SK-N-SH (cell line): ENCODE data around the gene ABCC2. TPM values are rescaled to one million over a fixed set of nuclear protein-coding genes. Genes with fewer than 3 reads are reported as not detected.

Experiments used
- CTCF ChIA-PET: fragments of 300-600, 350-600 bp; formaldehyde crosslinking; extraction: SDS; loops from one replicate; lab custom pipeline; 2021; lab: Yijun Ruan, JAX
- POLR2A ChIA-PET: fragments of 350-600 bp; sonication (Branson Sonifier 250); formaldehyde crosslinking; extraction: SDS; loops from one replicate; lab custom pipeline; 2020; ENCODE audit warnings: antibody characterized with exemption, inconsistent platforms; lab: Yijun Ruan, JAX
- DNase-seq: peaks from one replicate; pipeline ENCODE4 v3.0.0; 2012
- H2AFZ ChIP-seq: fragments of 200-600 bp; sonication (generic); 2 replicates; pipeline ENCODE4 v1.8.1; 2016; ENCODE audit warnings: antibody characterized with exemption, mild to moderate bottlenecking, low read depth
- H3F3A ChIP-seq: fragments of 200-600 bp; sonication (generic); replicated peaks from 2 replicates; pipeline ENCODE3; 2016; ENCODE audit warnings: antibody characterized with exemption, mild to moderate bottlenecking; ENCODE audit not compliant: insufficient read depth
- H3K27ac ChIP-seq, 2 experiments: fragments of 200-500 bp in 1 of 2; fragments of 200-600 bp in 1 of 2; sonication (Bioruptor generic) in 1 of 2; sonication (generic), shearing (Covaris generic) in 1 of 2; 2 replicates each; pipeline versions ENCODE4 v1.5.1 to v1.6.1; 2014 to 2016; ENCODE audit warnings: low read depth in 2 of 2, inconsistent platforms in 1 of 2, low read length in 1 of 2, mild to moderate bottlenecking in 1 of 2, mixed read lengths in 1 of 2
- H3K27me3 ChIP-seq: fragments of 200-600 bp; sonication (generic), shearing (Covaris generic); 2 replicates; pipeline ENCODE4 v1.6.1; 2016; ENCODE audit warnings: mixed run types; ENCODE audit not compliant: insufficient read depth
- H3K36me3 ChIP-seq, 2 experiments: fragments of 200-500 bp in 1 of 2; fragments of 200-600 bp in 1 of 2; sonication (Bioruptor generic) in 1 of 2; sonication (generic) in 1 of 2; replicated peaks in 1 of 2; 2 replicates each; pipeline versions ENCODE3 to v1.5.1; 2014 to 2016; ENCODE audit warnings: low read length in 1 of 2, mild to moderate bottlenecking in 1 of 2; ENCODE audit not compliant: insufficient read depth in 2 of 2, control insufficient read depth in 1 of 2
- H3K4me1 ChIP-seq, 2 experiments: fragments of 200-500 bp in 1 of 2; fragments of 200-600 bp in 1 of 2; sonication (Bioruptor generic) in 1 of 2; sonication (generic), shearing (Covaris generic) in 1 of 2; 2 replicates each; pipeline versions ENCODE4 v1.5.1 to v1.6.1; 2014 to 2016; ENCODE audit warnings: low read depth in 1 of 2, low read length in 1 of 2, mixed run types in 1 of 2; ENCODE audit not compliant: insufficient read depth in 2 of 2, control insufficient read depth in 1 of 2
- H3K4me2 ChIP-seq: fragments of 200-600 bp; sonication (generic), shearing (Covaris generic); 2 replicates; pipeline ENCODE4 v1.6.1; 2017; ENCODE audit warnings: mixed run types
- H3K4me3 ChIP-seq, 2 experiments: fragments of 200-500 bp in 1 of 2; fragments of 200-600 bp in 1 of 2; sonication (Bioruptor generic) in 1 of 2; sonication (generic), shearing (Covaris generic) in 1 of 2; 2 replicates each; pipeline versions ENCODE4 v1.5.1 to v1.8.1; 2014 to 2016; ENCODE audit warnings: low read depth in 2 of 2, inconsistent platforms in 1 of 2, low read length in 1 of 2, mild to moderate bottlenecking in 1 of 2, mixed read lengths in 1 of 2, moderate library complexity in 1 of 2
- H3K79me2 ChIP-seq: fragments of 200-600 bp; sonication (generic); 2 replicates; pipeline ENCODE4 v1.8.1; 2017; ENCODE audit warnings: mild to moderate bottlenecking; ENCODE audit not compliant: insufficient read depth
- H3K9ac ChIP-seq: fragments of 200-600 bp; sonication (generic); 2 replicates; pipeline ENCODE4 v1.6.1; 2017; ENCODE audit warnings: mixed run types
- H3K9me2 ChIP-seq: fragments of 200-600 bp; sonication (generic); 2 replicates; pipeline ENCODE4 v1.6.1; 2017; ENCODE audit warnings: mixed run types
- H3K9me3 ChIP-seq: fragments of 200-600 bp; sonication (generic); 2 replicates; pipeline ENCODE4 v1.6.1; 2017; ENCODE audit warnings: mixed run types, mild to moderate bottlenecking, moderate library complexity
- H4K20me1 ChIP-seq: fragments of 200-600 bp; sonication (generic); 2 replicates; pipeline ENCODE4 v1.6.1; 2017; ENCODE audit warnings: mild to moderate bottlenecking, mixed run types; ENCODE audit not compliant: insufficient read depth
- CHD2 ChIP-seq: fragments of 150-350 bp; IDR thresholded peaks from 2 replicates; pipeline ENCODE4 v1.6.1; 2018; ENCODE audit warnings: low read length; ENCODE audit not compliant: partially characterized antibody
- EZH2phosphoT487 ChIP-seq: fragments of 200-600 bp; sonication (generic); IDR thresholded peaks from 2 replicates; pipeline ENCODE4 v1.6.1; 2017; ENCODE audit warnings: low read depth, mixed run types, mild to moderate bottlenecking, antibody characterized with exemption, moderate library complexity, borderline replicate concordance
- FOSL2 ChIP-seq: IDR thresholded peaks from 2 replicates; pipeline ENCODE4 v1.4.0; 2012; ENCODE audit warnings: low read depth, mild to moderate bottlenecking, moderate library complexity, borderline replicate concordance
- FOXM1 ChIP-seq: IDR thresholded peaks from 2 replicates; pipeline ENCODE4 v1.4.0; 2012; ENCODE audit warnings: low read depth, mild to moderate bottlenecking
- GABPA ChIP-seq: IDR thresholded peaks from 2 replicates; pipeline ENCODE4 v1.4.0; 2012; ENCODE audit warnings: low read depth, mild to moderate bottlenecking
- IRF3 ChIP-seq: fragments of 150-350 bp; IDR thresholded peaks from 2 replicates; pipeline ENCODE4 v1.6.1; 2016; ENCODE audit warnings: mild to moderate bottlenecking, low read depth, low read length
- MAX ChIP-seq: IDR thresholded peaks from 2 replicates; pipeline ENCODE4 v1.4.0; 2012; ENCODE audit warnings: low read depth
- MEF2A ChIP-seq: IDR thresholded peaks from 2 replicates; pipeline ENCODE4 v1.4.0; 2012; ENCODE audit warnings: low read depth, borderline replicate concordance
- MXI1 ChIP-seq: IDR thresholded peaks from 2 replicates; pipeline ENCODE4 v1.6.1; 2012; ENCODE audit warnings: mild to moderate bottlenecking, low read depth, low read length, improper control_type of control experiment
- NRF1 ChIP-seq: IDR thresholded peaks from 2 replicates; pipeline ENCODE4 v1.6.1; 2012; ENCODE audit warnings: low read depth, mild to moderate bottlenecking, low read length
- POLR2AphosphoS5 ChIP-seq: IDR thresholded peaks from 2 replicates; pipeline ENCODE4 v1.6.1; 2012; ENCODE audit warnings: low read depth, low read length
- SIN3A ChIP-seq: IDR thresholded peaks from 2 replicates; pipeline ENCODE4 v1.6.1; 2012; ENCODE audit warnings: low read depth, mild to moderate bottlenecking, low read length, moderate library complexity, borderline replicate concordance
- SMC3 ChIP-seq: IDR thresholded peaks from 2 replicates; pipeline ENCODE4 v1.6.1; 2012; ENCODE audit warnings: low read depth, low read length, improper control_type of control experiment
- TAF1 ChIP-seq: IDR thresholded peaks from 2 replicates; pipeline ENCODE4 v1.6.1; 2012; ENCODE audit warnings: low read depth, mild to moderate bottlenecking, low read length, moderate library complexity, borderline replicate concordance
- TCF12 ChIP-seq: IDR thresholded peaks from 2 replicates; pipeline ENCODE4 v1.4.0; 2012
- USF1 ChIP-seq: IDR thresholded peaks from 2 replicates; pipeline ENCODE4 v1.4.0; 2012; ENCODE audit warnings: low read depth, borderline replicate concordance
- YY1 ChIP-seq: IDR thresholded peaks from 2 replicates; pipeline ENCODE4 v1.4.0; 2012; ENCODE audit warnings: low read depth, mild to moderate bottlenecking
- WGBS: methylation state at CpG from one replicate; pipeline ENCODE4 v1.1.6; 2017; ENCODE audit warnings: low lambda C conversion rate; 5-methylcytosine and 5-hydroxymethylcytosine counted together
- polyA plus RNA-seq, 3 experiments: library from polyadenylated mRNA; depleted of rRNA; stranded (reverse); fragments of >200 nt; gene quantifications; 2 replicates each; pipeline ENCODE4 v1.2.3, GENCODE V29; 2012
- TF ChIP-seq, protein P1 (sequence below): IDR thresholded peaks from 2 replicates; pipeline ENCODE4 v1.6.1; 2012; ENCODE audit warnings: mild to moderate bottlenecking, low read depth, low read length, moderate library complexity
- TF ChIP-seq, protein P2 (sequence below): IDR thresholded peaks from 2 replicates; pipeline ENCODE4; 2012

Gene ABCC2
- polyA plus RNA-seq, 1 of the 3 experiments (the other 2 are of a cell fraction) = 0.48 TPM

DNA sequence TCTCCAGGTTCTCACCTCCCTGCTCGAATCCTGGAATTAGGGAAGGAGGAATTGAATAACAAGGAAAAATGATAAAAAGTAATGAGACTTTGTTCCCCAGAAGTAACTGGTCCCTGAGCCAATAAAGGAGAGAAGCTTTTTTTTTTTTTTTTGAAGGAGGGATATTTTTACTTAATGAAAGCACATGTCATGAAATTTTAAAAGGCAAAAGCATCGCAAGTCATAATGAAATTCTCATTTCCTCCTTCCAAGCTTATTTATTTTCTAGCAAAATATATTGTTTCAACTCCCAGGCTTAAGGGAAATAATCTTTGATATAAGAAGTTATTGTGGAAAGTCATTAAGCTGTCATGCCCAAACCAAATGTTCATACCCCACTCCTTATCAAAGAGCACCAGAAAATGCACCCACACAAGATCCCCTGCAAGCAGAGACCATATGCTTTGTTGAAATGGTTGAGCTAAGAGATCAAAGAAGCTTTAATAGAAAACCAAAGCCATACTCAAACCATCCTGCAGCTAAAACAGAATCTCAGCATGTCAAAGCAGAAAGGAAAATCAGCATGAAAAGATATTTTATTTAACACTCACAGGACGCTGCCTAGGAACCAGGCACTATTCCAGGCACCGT, 16.7 kb upstream of the ABCC2 start:
- Histone ChIP-seq H2AFZ (no peak overlapping the region), H3K9me2 (no peaks in the 10 kb centered on the region), H3K27ac (no peak overlapping the region), H3F3A (peaks cover 8% of the 10 kb centered on the region), H3K36me3 (peaks cover 0 to 7% of the 10 kb centered on the region in 2 experiments), H3K9me3 (no peaks in the 10 kb centered on the region), H3K9ac (no peak overlapping the region), H3K79me2 (no peaks in the 10 kb centered on the region), H3K27me3 (no peaks in the 10 kb centered on the region), H3K4me3 (no peak overlapping the region), H3K4me2 (no peak overlapping the region), H4K20me1 (no peaks in the 10 kb centered on the region), H3K4me1 (no peaks in the 10 kb centered on the region)
- TF ChIP-seq TCF12 (no peak), SMC3 (no peak), IRF3 (no peak), YY1 (no peak), FOXM1 (no peak), GABPA (no peak), TAF1 (no peak), SIN3A (no peak), EZH2phosphoT487 (no peak), NRF1 (no peak), CHD2 (no peak), USF1 (no peak), MXI1 (no peak), MAX (no peak), POLR2AphosphoS5 (no peak), FOSL2 (no peak), MEF2A (no peak)
- TF ChIP-seq, protein P1, sequence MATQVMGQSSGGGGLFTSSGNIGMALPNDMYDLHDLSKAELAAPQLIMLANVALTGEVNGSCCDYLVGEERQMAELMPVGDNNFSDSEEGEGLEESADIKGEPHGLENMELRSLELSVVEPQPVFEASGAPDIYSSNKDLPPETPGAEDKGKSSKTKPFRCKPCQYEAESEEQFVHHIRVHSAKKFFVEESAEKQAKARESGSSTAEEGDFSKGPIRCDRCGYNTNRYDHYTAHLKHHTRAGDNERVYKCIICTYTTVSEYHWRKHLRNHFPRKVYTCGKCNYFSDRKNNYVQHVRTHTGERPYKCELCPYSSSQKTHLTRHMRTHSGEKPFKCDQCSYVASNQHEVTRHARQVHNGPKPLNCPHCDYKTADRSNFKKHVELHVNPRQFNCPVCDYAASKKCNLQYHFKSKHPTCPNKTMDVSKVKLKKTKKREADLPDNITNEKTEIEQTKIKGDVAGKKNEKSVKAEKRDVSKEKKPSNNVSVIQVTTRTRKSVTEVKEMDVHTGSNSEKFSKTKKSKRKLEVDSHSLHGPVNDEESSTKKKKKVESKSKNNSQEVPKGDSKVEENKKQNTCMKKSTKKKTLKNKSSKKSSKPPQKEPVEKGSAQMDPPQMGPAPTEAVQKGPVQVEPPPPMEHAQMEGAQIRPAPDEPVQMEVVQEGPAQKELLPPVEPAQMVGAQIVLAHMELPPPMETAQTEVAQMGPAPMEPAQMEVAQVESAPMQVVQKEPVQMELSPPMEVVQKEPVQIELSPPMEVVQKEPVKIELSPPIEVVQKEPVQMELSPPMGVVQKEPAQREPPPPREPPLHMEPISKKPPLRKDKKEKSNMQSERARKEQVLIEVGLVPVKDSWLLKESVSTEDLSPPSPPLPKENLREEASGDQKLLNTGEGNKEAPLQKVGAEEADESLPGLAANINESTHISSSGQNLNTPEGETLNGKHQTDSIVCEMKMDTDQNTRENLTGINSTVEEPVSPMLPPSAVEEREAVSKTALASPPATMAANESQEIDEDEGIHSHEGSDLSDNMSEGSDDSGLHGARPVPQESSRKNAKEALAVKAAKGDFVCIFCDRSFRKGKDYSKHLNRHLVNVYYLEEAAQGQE = no peak
- TF ChIP-seq, protein P2, sequence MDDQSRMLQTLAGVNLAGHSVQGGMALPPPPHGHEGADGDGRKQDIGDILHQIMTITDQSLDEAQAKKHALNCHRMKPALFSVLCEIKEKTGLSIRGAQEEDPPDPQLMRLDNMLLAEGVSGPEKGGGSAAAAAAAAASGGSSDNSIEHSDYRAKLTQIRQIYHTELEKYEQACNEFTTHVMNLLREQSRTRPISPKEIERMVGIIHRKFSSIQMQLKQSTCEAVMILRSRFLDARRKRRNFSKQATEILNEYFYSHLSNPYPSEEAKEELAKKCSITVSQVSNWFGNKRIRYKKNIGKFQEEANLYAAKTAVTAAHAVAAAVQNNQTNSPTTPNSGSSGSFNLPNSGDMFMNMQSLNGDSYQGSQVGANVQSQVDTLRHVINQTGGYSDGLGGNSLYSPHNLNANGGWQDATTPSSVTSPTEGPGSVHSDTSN = no peak
- DNase-seq = no peak
- ChIA-PET CTCF (interaction anchor here (1.1 kb wide), 1 partner anchor 80 kb away, joined by 5 read pairs; no protein-coding TSS in a partner anchor), POLR2A (no interaction called here)
- 93% methylated on average over 4 of the region's 4 CpGs for WGBS
